HG03571 (cell line): Measurements from ENCODE around the gene MMP21.

Experiments used
- ATAC-seq: cut with Tn5 transposase; IDR thresholded peaks from one replicate; pipeline ENCODE4 v1.9.1; 2021; ENCODE audit not compliant: unreplicated experiment

MMP21 gene, protein sequence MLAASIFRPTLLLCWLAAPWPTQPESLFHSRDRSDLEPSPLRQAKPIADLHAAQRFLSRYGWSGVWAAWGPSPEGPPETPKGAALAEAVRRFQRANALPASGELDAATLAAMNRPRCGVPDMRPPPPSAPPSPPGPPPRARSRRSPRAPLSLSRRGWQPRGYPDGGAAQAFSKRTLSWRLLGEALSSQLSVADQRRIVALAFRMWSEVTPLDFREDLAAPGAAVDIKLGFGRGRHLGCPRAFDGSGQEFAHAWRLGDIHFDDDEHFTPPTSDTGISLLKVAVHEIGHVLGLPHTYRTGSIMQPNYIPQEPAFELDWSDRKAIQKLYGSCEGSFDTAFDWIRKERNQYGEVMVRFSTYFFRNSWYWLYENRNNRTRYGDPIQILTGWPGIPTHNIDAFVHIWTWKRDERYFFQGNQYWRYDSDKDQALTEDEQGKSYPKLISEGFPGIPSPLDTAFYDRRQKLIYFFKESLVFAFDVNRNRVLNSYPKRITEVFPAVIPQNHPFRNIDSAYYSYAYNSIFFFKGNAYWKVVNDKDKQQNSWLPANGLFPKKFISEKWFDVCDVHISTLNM

DNA sequence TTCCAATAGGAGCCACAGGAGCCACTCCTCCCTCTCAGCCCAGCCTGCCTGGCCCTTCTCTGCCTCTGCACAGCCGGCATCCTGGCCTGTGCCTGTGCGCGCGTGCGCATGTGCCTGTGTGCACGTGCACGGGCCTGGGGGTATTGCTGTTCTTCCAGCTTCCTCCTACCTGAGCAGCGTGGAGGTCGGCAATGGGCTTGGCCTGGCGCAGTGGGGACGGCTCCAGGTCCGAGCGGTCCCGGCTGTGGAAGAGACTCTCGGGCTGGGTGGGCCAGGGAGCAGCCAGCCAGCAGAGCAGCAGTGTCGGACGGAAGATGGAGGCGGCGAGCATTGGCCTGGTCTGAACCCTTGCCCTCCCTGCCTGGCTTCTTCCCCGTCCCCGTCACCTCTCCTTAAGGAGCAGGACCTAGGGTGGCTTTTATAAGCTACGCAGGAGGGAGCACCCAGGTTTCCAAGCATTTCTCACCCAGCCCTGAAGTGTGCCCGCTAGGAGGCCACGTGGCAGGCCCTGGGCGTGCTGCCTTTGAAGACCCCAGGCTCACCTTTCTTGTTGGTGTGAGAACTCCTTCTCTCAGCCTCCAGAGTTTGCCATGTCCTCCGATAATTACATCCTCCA, at the start of gene MMP21:
TSS of gene MMP21 (minus strand) at position 331 of the 616 bp plus-strand sequence. CDS start at position 331, 0 bp downstream.
- no peak for ATAC-seq

DNA sequence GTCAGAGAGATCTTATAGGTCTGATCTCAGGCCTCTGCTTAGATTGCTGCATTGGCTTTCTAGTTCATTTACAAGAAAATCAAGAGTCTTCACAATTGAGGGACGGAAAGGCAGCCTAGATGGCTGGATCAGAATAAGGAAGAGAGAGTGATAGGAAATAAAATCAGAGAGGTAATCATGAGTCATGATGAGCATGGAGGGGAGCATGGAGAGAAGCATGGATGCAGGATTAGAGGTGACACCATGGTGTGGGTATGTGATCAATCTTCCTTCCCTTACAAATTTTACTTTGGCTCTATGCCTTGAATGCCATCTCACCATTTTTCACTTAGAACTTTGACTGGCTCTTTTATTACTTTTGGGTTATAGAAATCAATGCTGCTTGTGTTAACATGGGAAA, 49.1 kb upstream of the MMP21 start:
- no peak for ATAC-seq

DNA sequence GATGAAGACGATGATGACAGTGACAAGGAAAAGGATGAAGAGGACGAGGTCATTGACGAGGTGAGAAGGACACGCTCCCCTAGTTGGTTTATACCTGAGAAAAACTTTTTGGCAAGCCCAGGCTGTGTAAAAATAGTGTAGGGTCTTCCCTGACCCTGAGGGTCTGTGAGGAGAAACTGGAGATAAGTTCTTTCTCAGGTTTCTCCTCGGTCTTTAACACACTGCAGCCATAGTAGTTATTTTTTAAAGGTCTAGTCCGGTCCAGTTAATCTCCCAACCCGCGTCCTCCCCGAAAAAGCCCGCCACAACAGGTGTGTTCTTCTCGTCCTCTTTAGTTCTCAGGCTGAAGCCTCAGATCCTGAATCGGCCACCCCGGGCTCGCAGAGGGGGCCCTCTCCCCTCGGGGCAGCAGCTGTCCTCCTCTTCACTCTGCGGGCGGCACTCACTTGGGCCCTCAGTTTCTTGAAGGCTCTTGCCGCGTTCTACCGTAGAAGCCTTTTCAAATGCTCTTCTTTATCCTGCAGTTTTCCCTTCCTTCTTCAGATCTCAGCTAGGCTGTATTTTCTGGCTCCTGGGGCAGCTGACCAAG, 48.1 kb upstream of the MMP21 start:
- ATAC-seq, result no peak

DNA sequence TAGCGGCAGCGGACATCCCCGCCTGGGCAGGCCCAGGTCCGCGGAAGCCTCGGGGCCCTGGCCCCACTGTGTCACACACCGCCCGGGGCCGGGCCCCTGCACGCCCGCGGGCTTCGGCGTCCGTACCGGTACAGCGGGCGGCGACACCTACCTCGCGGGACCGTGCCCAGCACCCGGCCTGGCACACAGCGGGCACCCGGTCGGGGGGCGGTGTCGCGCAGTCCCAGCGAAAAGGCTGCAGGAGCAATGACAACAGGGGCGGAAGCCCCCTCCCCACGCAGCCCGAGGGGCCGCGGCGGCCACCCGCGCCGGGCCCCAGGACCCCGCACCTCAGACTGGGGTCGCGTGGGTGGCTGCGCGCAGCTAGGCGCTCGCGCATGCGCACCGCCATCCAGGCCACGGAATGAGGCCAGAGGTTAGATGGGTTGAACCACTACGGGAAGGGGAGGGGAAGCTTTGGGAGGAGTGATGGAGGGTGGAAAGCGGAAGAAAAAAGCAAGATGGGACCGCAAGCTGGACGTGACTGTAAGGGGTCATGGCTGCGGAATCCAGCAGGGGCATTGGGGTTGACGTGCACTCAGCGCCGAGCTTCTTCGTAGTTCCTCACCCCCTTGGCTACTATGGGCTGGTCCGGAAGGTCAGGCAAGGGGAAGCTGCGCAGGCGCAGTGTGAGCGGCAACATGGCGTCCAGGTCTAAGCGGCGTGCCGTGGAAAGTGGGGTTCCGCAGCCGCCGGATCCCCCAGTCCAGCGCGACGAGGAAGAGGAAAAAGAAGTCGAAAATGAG, 47.4 kb upstream of the MMP21 start, which contains the start of the genes BCCIP and UROS:
TSS of gene BCCIP (plus strand) at position 669 of the 785 bp plus-strand sequence. CDS start at position 681, 12 bp downstream.
TSS of gene UROS (minus strand) at position 381 of the 785 bp plus-strand sequence. CDS start 6,759 bp downstream, outside the sequence.
- ATAC-seq, result peak; percentile 78

DNA sequence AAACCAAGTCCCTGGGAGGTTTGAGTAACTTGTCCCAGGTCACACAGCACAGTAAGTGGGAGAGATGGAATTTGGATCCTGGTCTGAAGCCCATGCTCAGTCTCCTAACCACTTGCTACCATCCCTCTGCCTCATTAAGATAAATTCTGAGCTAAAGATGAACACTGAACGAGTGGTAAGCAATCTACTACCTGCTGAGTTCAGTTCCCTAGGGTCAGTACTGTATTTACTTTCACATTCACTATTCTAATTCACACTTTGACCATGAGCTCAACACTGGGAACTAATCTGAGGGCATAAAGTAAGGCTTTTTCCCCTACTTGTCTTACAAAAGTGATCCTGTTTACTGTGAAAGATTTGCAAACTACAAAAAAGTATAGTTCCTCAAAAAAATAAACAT, 45.1 kb upstream of the MMP21 start:
- ATAC-seq, result peak; percentile 49

DNA sequence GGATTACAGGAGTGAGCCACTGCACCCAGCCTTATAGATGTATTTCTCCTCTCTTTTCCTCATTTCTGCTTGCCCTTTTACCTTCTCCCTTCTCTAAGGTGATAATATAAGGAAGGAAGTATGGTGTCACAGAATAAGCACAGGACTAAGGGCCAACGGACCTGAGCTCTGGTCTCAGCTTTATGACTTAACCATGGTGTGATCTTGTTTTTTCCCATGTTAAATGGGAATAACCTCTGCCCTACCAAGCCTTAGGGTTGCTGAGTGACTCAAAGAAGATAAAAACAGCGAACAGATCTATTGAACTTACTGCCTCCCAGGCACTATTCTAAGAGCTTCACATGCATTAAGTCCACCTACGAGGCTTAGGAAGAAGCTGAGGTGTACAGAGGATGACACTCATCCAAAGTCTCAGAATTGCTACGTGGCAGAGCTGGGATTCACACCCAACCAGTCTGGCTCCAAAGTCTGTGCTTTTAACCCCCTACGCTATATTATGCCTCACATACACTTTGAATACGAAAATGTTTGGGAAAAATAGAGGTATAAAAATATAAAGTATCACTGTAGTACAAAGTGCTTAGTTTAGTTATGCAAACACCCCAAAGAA, 41.8 kb upstream of the MMP21 start:
- ATAC-seq, result no peak

DNA sequence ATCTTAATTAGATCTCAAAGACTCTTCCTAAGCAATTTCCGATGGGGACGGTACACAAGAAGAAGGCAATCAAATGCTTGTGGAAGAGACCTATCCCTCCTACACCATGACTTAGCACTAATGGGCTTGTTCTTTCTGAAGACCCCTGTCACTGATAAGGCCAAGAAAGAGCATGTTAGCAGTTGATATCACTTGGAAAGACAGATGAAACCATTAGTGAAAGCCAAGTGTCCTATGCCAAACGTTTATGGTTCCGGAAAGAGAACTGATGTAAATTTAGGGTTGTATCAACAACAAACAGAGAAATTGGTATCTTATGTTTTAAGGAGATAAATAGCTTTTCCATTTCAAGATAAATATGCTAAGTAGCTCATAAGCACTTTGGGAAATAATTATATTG, 40.9 kb upstream of the MMP21 start:
- ATAC-seq, result no peak

DNA sequence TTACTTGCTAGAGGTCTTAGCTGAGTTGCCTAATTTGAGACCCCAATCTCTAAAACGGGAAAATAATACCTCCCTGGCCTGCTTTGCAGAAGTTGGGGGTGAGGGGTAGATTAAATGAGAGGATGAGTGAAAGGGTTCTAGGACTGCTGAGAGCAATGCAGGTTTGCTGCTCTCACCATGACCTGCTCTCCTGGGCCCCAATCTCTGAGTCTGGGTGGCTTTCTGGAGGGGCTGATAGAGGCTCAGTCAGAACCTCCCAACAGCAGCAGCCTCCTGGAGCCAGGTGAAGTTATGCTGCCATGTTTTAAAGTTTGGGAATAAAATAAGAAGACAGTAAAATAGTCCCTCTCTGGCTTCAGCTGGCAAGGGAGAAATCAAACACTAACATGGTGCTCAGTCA, 40.1 kb upstream of the MMP21 start:
- no peak for ATAC-seq

DNA sequence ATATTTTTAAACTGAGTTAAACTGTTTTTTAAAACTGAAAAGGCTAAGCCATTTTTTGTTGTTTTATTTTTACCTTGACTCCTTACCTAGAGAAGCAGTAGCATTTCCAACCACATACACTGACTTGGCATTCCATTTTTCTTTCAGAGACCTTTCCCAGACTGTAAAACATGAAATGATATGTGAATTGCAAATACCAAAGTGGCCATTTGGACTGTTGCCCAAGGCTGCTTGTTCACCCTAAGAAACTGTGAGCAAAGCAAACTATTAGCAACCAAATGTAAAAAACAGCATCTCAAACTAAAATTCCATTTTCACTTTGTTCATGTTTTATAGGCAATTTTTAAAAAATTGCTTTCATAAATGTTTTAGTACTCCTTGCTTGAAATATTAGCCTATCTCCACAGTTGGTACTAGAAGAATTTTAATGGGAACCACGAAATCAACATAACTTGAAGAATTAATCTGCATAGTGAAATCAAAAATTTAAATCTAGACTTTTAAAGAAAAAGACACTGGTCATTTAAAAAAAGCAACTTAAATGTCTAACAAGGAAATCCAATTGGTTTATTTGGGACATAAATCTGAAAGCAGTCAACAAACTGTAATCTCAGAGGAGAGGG, 36.6 kb upstream of the MMP21 start:
- ATAC-seq, result no peak

DNA sequence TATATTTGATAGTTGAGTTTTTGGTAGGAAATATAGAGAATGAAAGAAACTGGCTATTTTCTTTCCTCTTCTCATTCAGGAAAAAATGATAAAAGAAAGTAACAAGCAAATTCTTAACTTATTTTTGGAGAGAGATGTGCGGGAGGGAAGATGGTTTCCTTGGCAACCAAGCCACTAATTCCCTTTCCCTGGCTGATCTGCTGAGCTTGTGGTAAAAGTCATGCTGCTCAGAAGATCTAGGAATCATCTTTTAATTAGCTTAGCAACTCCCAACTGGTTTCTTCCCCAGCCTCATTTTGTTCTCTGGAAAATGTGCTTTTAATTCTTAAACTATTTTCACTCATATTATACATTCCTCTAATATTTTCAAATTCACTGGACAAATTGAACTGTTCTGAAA, 35.6 kb upstream of the MMP21 start:
- no peak for ATAC-seq

DNA sequence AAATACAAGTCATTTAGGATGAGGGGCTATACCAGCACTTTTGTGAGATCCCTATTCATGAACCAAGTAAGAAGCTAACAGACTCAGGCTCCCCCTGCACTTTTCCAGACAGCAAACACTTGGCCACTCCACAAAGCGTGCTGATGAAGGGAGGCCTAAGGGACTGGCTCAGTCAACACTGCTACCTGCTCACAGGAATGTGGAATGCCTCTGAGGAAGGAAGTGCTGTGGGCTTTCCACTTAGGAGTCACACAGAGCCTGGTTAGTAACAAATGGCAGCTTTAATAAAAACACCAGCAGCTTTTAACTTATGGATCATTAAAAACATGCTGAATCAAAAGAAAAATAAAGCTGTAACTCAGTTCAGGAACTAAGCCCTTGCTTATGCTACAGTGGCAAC, 32.4 kb upstream of the MMP21 start:
- ATAC-seq, result no peak

DNA sequence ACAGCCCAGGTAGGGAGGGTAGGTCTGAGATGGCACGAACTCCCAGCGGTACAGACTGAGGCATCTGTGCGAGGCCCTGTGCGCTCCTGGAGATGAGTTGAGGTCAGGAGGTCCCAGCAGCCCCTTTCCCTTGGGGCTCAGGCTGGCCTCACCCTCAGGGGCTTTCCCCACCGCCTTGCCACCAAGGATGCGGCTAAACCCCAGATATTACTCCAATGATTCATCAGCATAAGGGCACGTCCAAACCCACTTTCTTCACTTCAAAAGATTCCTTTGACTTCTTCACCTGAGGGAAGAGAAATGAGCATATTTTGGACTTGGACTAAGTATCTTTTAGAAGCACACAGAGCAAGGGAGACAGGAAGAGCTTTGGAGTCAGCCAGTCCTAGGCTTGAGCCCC, 27.1 kb upstream of the MMP21 start:
- no peak for ATAC-seq

DNA sequence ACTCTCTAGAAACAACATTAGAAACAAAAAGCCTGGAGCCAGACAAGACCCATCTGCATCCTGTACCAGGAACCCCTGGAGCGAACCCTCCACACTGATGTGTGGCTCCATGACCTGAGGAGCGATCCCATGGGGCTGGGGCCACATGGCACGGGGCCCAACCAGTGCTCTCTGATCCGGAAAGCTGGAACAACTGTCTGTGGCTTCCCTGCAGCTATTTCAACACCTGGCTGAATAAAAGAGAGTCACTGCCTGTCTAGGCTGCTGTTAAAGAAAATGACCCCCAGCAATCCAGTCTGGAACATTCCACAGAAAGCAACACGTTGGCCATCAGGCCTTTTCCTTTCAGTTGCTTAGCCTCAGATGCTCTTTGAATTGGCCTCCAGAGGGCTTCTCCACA, 26.5 kb upstream of the MMP21 start:
- ATAC-seq, result no peak

DNA sequence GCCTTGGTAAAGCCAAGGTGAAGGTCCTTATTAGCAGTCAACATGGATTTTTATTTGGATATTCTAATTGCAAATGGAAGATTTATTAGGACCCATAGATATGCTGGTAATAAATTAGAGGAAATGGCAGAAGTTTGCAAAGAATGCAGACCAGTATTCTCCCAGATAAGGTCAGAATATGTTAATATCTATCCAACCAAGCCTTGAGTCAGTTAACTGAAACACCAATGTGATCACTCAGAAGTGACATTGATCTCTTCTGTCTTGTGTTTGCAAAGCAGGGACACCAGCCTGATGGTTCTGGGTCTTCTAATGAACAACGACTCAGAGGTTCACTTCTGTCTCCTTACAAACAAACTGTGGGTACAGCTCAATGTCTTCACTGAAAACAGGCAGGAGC, 26.0 kb upstream of the MMP21 start:
- ATAC-seq, result no peak

DNA sequence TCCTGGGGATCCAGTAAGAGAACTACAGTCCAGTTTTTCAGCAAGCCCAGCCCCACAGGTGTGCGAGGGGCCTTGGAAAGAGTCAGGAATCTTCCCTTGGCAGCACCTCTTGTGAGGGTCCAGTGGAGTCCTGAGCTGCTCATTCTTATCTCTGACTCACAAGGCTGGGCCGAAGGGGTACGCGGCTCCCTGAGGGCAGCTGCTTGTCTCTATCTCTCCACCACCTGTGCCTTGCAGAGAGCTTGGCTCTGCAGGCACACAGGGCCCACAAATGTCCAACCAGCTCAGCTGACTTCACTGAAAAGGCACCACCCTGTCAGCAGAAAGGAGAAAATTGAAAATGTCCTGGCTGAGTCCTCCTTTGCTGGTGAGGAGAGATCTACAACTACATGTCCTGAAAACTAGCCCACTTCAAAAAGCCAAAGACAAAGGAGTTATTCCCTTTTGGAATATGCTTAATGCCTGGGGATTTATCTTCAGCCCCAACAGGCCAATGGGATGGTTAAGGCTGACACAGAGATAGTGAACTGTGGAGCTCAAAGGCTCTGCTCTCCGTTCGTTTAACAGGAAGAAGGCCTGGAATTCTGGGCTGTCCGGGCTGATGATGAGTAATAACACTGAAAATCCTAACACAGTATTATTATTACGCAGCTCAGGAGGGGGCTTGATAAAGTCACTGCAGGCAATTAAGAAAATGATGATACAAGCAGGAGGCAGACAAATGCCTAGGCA, 24.0 kb upstream of the MMP21 start:
- no peak for ATAC-seq

DNA sequence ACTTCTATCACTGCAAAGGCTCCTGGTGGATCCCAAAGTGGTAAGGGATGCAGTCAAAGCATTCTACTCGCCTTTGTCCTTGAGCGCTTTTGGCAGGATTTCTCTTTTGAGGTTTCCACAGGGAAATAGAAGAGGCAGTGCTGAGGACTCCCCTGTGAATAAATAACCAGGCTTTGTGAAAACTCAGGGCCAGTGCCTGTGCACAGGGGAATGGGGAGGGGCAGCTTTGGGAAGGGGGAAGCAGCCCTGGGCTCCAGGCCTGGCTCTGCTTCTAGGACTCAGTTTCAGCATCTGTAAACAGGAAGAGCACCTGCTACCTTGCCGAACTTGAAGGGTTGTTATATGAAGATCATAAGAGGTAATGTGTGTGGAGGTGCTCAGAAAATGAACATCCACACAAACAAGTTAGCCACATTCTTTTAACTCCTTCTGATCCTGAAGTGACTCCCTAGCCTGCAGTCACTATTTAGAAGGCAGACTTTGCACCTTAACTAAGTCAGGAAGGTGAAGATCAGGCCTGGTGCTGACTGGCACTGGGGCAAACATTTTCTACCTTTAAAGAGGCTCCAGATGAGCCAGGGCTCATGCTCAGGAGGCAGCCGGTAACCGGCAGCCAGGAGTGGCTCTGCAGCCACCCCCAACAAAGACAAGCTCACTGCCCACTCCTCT, 22.5 kb upstream of the MMP21 start:
- ATAC-seq, result no peak

DNA sequence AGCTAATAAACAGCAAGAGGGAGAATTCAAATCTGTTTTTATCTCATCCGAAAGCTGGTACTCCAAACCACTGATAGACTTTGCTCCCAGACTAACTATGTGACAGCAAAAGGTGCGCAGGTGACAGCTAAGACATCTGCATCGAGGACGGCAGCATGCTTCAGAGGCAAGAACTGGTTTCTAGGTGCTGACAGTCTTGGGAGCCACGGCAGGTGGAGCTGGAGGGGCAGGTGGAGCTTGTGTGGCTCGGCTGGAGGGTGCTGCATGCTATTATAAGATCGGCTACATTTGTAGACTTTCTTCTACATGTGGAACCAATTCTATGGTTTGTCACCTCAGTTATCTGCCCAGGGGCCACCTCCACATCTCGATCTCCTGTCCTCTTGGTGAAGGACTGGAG, 21.8 kb upstream of the MMP21 start:
- no peak for ATAC-seq

DNA sequence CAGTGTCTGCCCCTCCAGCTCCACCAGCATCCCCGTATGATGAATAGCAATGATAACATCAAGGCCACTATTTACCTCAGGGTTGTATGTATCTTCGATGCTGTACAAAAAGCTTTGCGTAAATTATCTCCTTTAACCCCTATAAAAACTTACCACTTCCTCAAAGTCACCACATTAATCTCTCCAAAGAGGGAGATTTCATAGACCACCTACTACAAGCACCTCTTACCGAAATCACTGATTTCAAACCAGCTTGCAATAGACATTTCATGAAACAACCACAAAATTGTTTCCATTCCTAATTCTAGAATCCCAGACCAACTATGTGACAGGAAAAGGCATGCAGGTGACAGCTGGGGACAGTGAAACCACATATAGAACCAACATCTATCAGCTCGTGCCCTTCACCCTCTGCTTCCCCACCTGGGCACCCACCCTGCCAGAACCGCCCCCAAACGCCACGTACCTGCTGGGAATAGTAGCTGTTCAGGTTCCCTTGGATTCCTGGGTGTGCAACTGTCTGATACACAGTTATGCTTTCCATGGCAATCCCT, 20.1 kb upstream of the MMP21 start:
- no peak for ATAC-seq

DNA sequence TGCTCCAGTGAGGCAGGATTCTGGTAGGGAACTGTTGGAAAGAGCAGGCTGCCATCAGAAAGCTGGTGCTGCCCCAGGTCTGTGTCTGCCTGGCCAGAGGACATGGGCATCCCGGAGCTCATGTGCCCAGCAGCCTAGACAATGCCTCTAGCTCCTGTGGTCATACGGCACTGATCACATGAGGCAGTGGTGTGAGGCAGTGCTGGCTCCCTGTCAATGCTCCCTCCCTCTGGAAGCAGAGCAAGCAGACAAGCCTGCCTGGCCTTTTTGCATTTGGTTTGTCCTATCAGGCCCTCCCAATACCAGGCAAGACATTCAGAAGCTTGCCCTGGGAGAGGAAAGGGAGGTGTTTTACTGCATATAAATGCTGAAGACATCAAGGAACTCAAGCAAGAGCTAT, 19.5 kb upstream of the MMP21 start:
- ATAC-seq, result no peak
